ENCODE measurements around the gene FZR1. TPM values are rescaled to one million over a fixed set of nuclear protein-coding genes. Genes with fewer than 3 reads are reported as not detected.

The FZR1 gene
- total and polyA plus RNA-seq, 9 of the 15 experiments (the other 6 are each of a cell fraction or from before 2014, with no cell fraction given), result 0.18 to 48.0 (median 22.2) TPM

- in situ Hi-C loops (cut with MboI), result no loop called here
- Histone ChIP-seq H3K9ac (ENCODE audit: insufficient read depth in 1 of 2, low read depth in 2 of 2, low read length in 2 of 2) (peak overlapping the region in 1 of 2 experiments; percentile 14; a peak in 1 of 4 replicates), H3K4me1 (replicated peaks in 1 of 2; ENCODE audit: control insufficient read depth in 2 of 2, insufficient read depth in 2 of 2, low read length in 2 of 2) (peaks cover 2 to 36% of the 10 kb centered on the region in 2 experiments; a peak in 4 of 5 replicates), H4K20me1 (replicated peaks; ENCODE audit: control insufficient read depth, insufficient read depth, low read length) (no peaks in the 10 kb centered on the region), H3K27me3 (ENCODE audit: control insufficient read depth in 2 of 2, insufficient read depth in 2 of 2, low read length in 2 of 2) (no peaks in the 10 kb centered on the region), H3K27ac (ENCODE audit: extremely low read depth, low read depth, low read length) (no peak overlapping the region), H3K4me3 (no peak overlapping the region), H3K36me3 (ENCODE audit: control insufficient read depth, insufficient read depth, low read length) (peaks cover 79% of the 10 kb centered on the region), H3K79me2 (ENCODE audit: control insufficient read depth, insufficient read depth, low read length) (peaks cover 28% of the 10 kb centered on the region), H2AFZ (ENCODE audit: low read depth, low read length) (no peak overlapping the region), H3K9me3 (replicated peaks; ENCODE audit: control insufficient read depth, insufficient read depth, low read depth, low read length) (no peaks in the 10 kb centered on the region), H3K9me1 (ENCODE audit: control insufficient read depth, insufficient read depth, low read length) (no peaks in the 10 kb centered on the region), H3K4me2 (ENCODE audit: insufficient read depth, low read length) (no peak overlapping the region)
- CTCF ChIA-PET (ENCODE audit: low intra/inter-chr PET ratio), result no interaction called here
- WGBS (ENCODE audit: insufficient coverage, low coverage, missing lambda C conversion rate), result 95% methylated on average over 14 of the region's 18 CpGs
- TF ChIP-seq, protein P1, sequence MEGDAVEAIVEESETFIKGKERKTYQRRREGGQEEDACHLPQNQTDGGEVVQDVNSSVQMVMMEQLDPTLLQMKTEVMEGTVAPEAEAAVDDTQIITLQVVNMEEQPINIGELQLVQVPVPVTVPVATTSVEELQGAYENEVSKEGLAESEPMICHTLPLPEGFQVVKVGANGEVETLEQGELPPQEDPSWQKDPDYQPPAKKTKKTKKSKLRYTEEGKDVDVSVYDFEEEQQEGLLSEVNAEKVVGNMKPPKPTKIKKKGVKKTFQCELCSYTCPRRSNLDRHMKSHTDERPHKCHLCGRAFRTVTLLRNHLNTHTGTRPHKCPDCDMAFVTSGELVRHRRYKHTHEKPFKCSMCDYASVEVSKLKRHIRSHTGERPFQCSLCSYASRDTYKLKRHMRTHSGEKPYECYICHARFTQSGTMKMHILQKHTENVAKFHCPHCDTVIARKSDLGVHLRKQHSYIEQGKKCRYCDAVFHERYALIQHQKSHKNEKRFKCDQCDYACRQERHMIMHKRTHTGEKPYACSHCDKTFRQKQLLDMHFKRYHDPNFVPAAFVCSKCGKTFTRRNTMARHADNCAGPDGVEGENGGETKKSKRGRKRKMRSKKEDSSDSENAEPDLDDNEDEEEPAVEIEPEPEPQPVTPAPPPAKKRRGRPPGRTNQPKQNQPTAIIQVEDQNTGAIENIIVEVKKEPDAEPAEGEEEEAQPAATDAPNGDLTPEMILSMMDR (IDR thresholded peaks at IDR 0.05 in 2 of 3, conservative IDR thresholded peaks at IDR 0.05 in 1 of 3; ENCODE audit: insufficient read depth in 2 of 3, low read depth in 1 of 3, low read length in 3 of 3), result 0 out of 6 replicates have a peak, but pooled peaks of 1 of the 3 experiments have one; percentile 4
- TF ChIP-seq DDX20 (tag; IDR thresholded peaks at IDR 0.05; ENCODE audit: low read depth) (no peak), EGR1 (conservative IDR thresholded peaks at IDR 0.05) (0 out of 2 replicates have a peak, but pooled peaks have one; percentile 24), ZBTB33 (CRISPR knock-in tag; IDR thresholded peaks at IDR 0.05) (peak; percentile 93)
- ATAC-seq (no peak), FAIRE-seq (no peak), DNase-seq (ENCODE audit: extremely low read depth in 1 of 4, low spot score in 3 of 4) (no peak)
- POLR2A ChIA-PET, result interaction anchor here (0.6 to 0.9 kb wide), 4 partner anchors 10 to 121 kb away, joined by 3 read pairs; partner anchors contain the start of gene SMIM24
- no TSS peak for BruUV-seq (replicated peaks)
- intact Hi-C loops (cut with micrococcal nuclease), result no loop called here
These were observed 11.6 kb upstream of the FZR1 start for GRCh38 chr19:3494559-3494958.
